ENCODE data around the gene EPB42.

- TF ChIP-seq CTCF (IDR thresholded peaks at IDR 0.05) (no peak), POLR2AphosphoS5 (IDR thresholded peaks at IDR 0.05; ENCODE audit: low read depth, low read length) (no peak)
These were observed 26.0 kb downstream of the EPB42 start for GRCh38 chr15:43194795-43195194.
